Neural progenitor cell (in vitro differentiated cells): ENCODE results near the gene CDC14C. TPM values are rescaled to one million over a fixed set of nuclear protein-coding genes. Genes with fewer than 3 reads are reported as not detected.
"Not testable (repeated sequence)": the region's sequence is repeated elsewhere in the genome, so short reads cannot be mapped to it uniquely, and the experiment has no call there.

Experiments used
- DNase-seq: peaks from one replicate; pipeline ENCODE4 v3.0.0-alpha.2; 2016; ENCODE audit warnings: low spot score
- H2AFZ ChIP-seq: fragments of 200-600 bp; sonication (generic); replicated peaks from 2 replicates; pipeline ENCODE4 v1.6.1; 2016; ENCODE audit warnings: antibody characterized with exemption
- H3F3A ChIP-seq: fragments of 200-600 bp; sonication (generic); 2 replicates; pipeline ENCODE4 v1.6.1; 2016; ENCODE audit warnings: antibody characterized with exemption, low read depth
- H3K27ac ChIP-seq: fragments of 200-600 bp; sonication (generic); 2 replicates; pipeline ENCODE4 v1.5.1; 2016; ENCODE audit warnings: mild to moderate bottlenecking
- H3K27me3 ChIP-seq: fragments of 200-600 bp; sonication (generic); 2 replicates; pipeline ENCODE4 v1.6.1; 2016; ENCODE audit warnings: mild to moderate bottlenecking, moderate library complexity
- H3K36me3 ChIP-seq: fragments of 200-600 bp; sonication (generic); 2 replicates; pipeline ENCODE4 v1.5.1; 2016
- H3K4me1 ChIP-seq: fragments of 200-600 bp; sonication (generic); 2 replicates; pipeline ENCODE4 v1.6.1; 2016; ENCODE audit warnings: mixed run types
- H3K4me2 ChIP-seq: fragments of 200-600 bp; sonication (generic); 2 replicates; pipeline ENCODE4 v1.6.1; 2016
- H3K4me3 ChIP-seq: fragments of 200-600 bp; sonication (generic); 2 replicates; pipeline ENCODE4 v1.5.1; 2016
- H3K79me2 ChIP-seq: fragments of 200-600 bp; sonication (generic); 2 replicates; pipeline ENCODE4 v1.6.1; 2016; ENCODE audit warnings: low read depth
- H3K9ac ChIP-seq: fragments of 200-600 bp; sonication (generic); 2 replicates; pipeline ENCODE4 v1.6.1; 2016
- H3K9me3 ChIP-seq: fragments of 200-600 bp; sonication (generic); 2 replicates; pipeline ENCODE4 v1.5.1; 2016; ENCODE audit warnings: low read depth
- H4K20me1 ChIP-seq: fragments of 200-600 bp; sonication (generic); 2 replicates; pipeline ENCODE4 v1.6.1; 2016; ENCODE audit warnings: low read depth
- H3K27ac Mint-ChIP-seq: 3 replicates; pipeline ENCODE4 v1.8.0; 2021; ENCODE audit warnings: mixed read lengths
- H3K27me3 Mint-ChIP-seq: 2 replicates; pipeline ENCODE4 v1.8.0; 2022; ENCODE audit warnings: low read depth, mild to moderate bottlenecking, inconsistent platforms, moderate library complexity, mixed read lengths; ENCODE audit not compliant: insufficient read depth
- H3K36me3 Mint-ChIP-seq: 3 replicates; pipeline ENCODE4 v1.8.0; 2021; ENCODE audit warnings: mixed read lengths
- H3K4me1 Mint-ChIP-seq: 3 replicates; pipeline ENCODE4 v1.8.0; 2021; ENCODE audit warnings: mixed read lengths
- H3K4me3 Mint-ChIP-seq: 3 replicates; pipeline ENCODE4 v1.8.0; 2021; ENCODE audit warnings: mild to moderate bottlenecking, moderate library complexity, mixed read lengths
- H3K9me3 Mint-ChIP-seq: 3 replicates; pipeline ENCODE4 v1.8.0; 2020; ENCODE audit warnings: mixed read lengths
- CTCF ChIP-seq: fragments of 200-600 bp; sonication (generic); IDR thresholded peaks from 2 replicates; pipeline ENCODE4 v1.5.1; 2017; ENCODE audit warnings: antibody characterized with exemption, mild to moderate bottlenecking
- EZH2 ChIP-seq: fragments of 200-600 bp; sonication (generic); IDR thresholded peaks from 2 replicates; pipeline ENCODE4 v1.6.1; 2017; ENCODE audit warnings: antibody characterized with exemption, mild to moderate bottlenecking, moderate library complexity
- EZH2phosphoT487 ChIP-seq: fragments of 200-600 bp; sonication (generic); IDR thresholded peaks from 2 replicates; pipeline ENCODE4 v1.6.1; 2017; ENCODE audit warnings: antibody characterized with exemption
- total RNA-seq: library from RNA; depleted of rRNA; stranded (reverse); fragments of >200 nt; gene quantifications from 2 replicates; pipeline ENCODE4 v1.2.3, GENCODE V29; 2015; ENCODE audit warnings: low replicate concordance

CDC14C gene
- total RNA-seq, 1 donor from 2014 or later = 0.54 TPM

- TF ChIP-seq CTCF (no peak), EZH2 (no peak), EZH2phosphoT487 (no peak)
- Mint-ChIP-seq H3K27me3 (peaks cover 2% of the 10 kb centered on the region), H3K36me3 (no peaks in the 10 kb centered on the region), H3K27ac (peak overlapping the region; percentile 36), H3K4me3 (no peak overlapping the region), H3K4me1 (peaks cover under 1% of the 10 kb centered on the region), H3K9me3 (no peaks in the 10 kb centered on the region)
- Histone ChIP-seq H3F3A (no peaks in the 10 kb centered on the region), H4K20me1 (no peaks in the 10 kb centered on the region), H3K4me3 (no peak overlapping the region), H3K9me3 (no peaks in the 10 kb centered on the region), H3K27ac (no peak overlapping the region), H3K4me1 (no peaks in the 10 kb centered on the region), H2AFZ (no peak overlapping the region), H3K27me3 (no peaks in the 10 kb centered on the region), H3K9ac (no peak overlapping the region), H3K4me2 (no peak overlapping the region), H3K79me2 (no peaks in the 10 kb centered on the region), H3K36me3 (no peaks in the 10 kb centered on the region)
- DNase-seq = no peak
Observed at GRCh38 chr7:48899932-48900331, 24.4 kb upstream of the CDC14C start.

- no peaks in the 10 kb centered on the region for H3K36me3 Mint-ChIP-seq
- H3K4me2 ChIP-seq = no peak overlapping the region
Observed at GRCh38 chr7:48901966-48902365, 22.4 kb upstream of the CDC14C start.

GRCh38 chr7:48904975-48905374 is 19.4 kb upstream of the CDC14C start:
- Histone ChIP-seq H3F3A (no peaks in the 10 kb centered on the region), H3K27ac (no peak overlapping the region), H4K20me1 (no peaks in the 10 kb centered on the region), H3K4me1 (no peaks in the 10 kb centered on the region), H3K9me3 (no peaks in the 10 kb centered on the region), H3K36me3 (no peaks in the 10 kb centered on the region), H3K9ac (no peak overlapping the region), H3K4me3 (no peak overlapping the region), H3K4me2 (no peak overlapping the region), H3K27me3 (no peaks in the 10 kb centered on the region), H3K79me2 (no peaks in the 10 kb centered on the region), H2AFZ (no peak overlapping the region)
- H3K36me3 Mint-ChIP-seq = no peaks in the 10 kb centered on the region
- H3K27ac Mint-ChIP-seq = no peak overlapping the region
- H3K27me3 Mint-ChIP-seq = no peaks in the 10 kb centered on the region
- TF ChIP-seq CTCF = no peak
- TF ChIP-seq EZH2 = no peak
- no peak for TF ChIP-seq EZH2phosphoT487
- H3K4me1 Mint-ChIP-seq = peaks cover 3% of the 10 kb centered on the region
- no peak for DNase-seq
- peaks cover 2% of the 10 kb centered on the region for H3K9me3 Mint-ChIP-seq
- no peak overlapping the region for H3K4me3 Mint-ChIP-seq

More at GRCh38 chr7:48901966-48902365, 22.4 kb upstream of the CDC14C start:
- Histone ChIP-seq H3K9ac (no peak overlapping the region), H3K4me3 (no peak overlapping the region), H3K36me3 (no peaks in the 10 kb centered on the region), H3K27ac (no peak overlapping the region), H3K9me3 (no peaks in the 10 kb centered on the region), H4K20me1 (no peaks in the 10 kb centered on the region), H3K4me1 (no peaks in the 10 kb centered on the region), H2AFZ (no peak overlapping the region), H3K27me3 (no peaks in the 10 kb centered on the region), H3F3A (no peaks in the 10 kb centered on the region), H3K79me2 (no peaks in the 10 kb centered on the region)
- no peak overlapping the region for H3K27ac Mint-ChIP-seq
- H3K27me3 Mint-ChIP-seq = no peaks in the 10 kb centered on the region
- peaks cover 2% of the 10 kb centered on the region for H3K9me3 Mint-ChIP-seq
- peaks cover 3% of the 10 kb centered on the region for H3K4me1 Mint-ChIP-seq
- no peak for DNase-seq
- no peak for TF ChIP-seq EZH2
- TF ChIP-seq CTCF = no peak
- no peak for TF ChIP-seq EZH2phosphoT487
- H3K4me3 Mint-ChIP-seq = no peak overlapping the region

- H3K9ac ChIP-seq, DNase-seq, H3K36me3 Mint-ChIP-seq, H3K27ac ChIP-seq, H3K4me3 Mint-ChIP-seq, H3K27ac Mint-ChIP-seq, H3K27me3 ChIP-seq, H3K4me2 ChIP-seq, H3K9me3 Mint-ChIP-seq, H3K79me2 ChIP-seq, H3K9me3 ChIP-seq, H2AFZ ChIP-seq, H4K20me1 ChIP-seq, H3K27me3 Mint-ChIP-seq, H3K4me1 ChIP-seq, H3K36me3 ChIP-seq, H3F3A ChIP-seq, H3K4me3 ChIP-seq, H3K4me1 Mint-ChIP-seq: not testable (repeated sequence)
Observed at GRCh38 chr7:48905686-48906085, 18.7 kb upstream of the CDC14C start.

- not testable (repeated sequence) for H2AFZ ChIP-seq, H3K4me1 ChIP-seq, H3K36me3 ChIP-seq, H3K9me3 ChIP-seq, H3K9me3 Mint-ChIP-seq, H3K27ac ChIP-seq, H3K27me3 ChIP-seq, H3K27me3 Mint-ChIP-seq, H3F3A ChIP-seq, H3K27ac Mint-ChIP-seq, H4K20me1 ChIP-seq, H3K4me1 Mint-ChIP-seq, H3K9ac ChIP-seq, H3K79me2 ChIP-seq, DNase-seq, H3K4me2 ChIP-seq, H3K36me3 Mint-ChIP-seq, H3K4me3 ChIP-seq, H3K4me3 Mint-ChIP-seq
Observed at GRCh38 chr7:48909887-48910286, 14.5 kb upstream of the CDC14C start.
